HG02759 (cell line): ENCODE data around the gene SPECC1.
"Not testable (repeated sequence)": the region's sequence is repeated elsewhere in the genome, so short reads cannot be mapped to it uniquely, and the experiment has no call there.

ENCODE experiments used
- ATAC-seq: cut with Tn5 transposase; IDR thresholded peaks from one replicate; pipeline ENCODE4 v1.9.1; 2021; ENCODE audit warnings: mild to moderate bottlenecking, moderate library complexity; ENCODE audit not compliant: unreplicated experiment

Gene SPECC1

DNA sequence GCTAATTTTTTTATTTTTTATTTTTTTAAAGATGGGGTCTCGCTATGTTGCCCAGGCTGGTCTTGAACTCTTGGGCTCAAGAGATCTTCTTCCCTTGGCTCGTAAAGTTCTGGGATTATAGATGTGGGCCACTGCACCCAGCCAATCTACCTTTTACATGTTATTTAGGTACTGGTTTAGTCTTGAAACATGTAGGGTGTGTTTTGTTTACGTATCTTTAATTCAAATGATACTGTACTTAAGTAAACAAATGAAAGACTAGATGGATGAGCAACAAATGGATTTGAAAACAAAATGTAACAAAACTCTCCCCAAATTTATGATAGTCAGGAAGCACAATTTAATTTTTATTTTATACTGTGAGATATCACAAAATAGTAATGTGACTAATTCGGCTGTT lies 250.5 kb downstream of the SPECC1 start:
- no peak for ATAC-seq

DNA sequence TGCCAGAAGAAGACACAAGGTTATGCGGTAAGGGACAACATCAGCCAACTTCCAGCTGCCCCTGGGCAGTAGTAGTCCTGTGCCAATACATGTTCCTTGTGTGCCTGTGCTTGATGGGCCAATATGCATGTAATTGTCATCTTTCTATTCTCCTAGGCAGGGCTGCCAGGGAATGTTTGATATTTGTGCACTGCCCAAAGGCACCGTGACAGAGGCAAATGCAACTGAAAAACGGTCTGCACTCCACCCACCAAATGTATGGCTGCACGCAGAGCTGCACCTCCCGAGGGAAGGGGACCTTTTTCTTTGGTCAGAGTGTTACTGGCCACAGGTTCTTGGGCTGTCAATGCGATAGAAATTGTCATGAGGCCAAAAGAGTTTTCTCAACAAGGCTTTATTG lies 251.1 kb downstream of the SPECC1 start:
- no peak for ATAC-seq

DNA sequence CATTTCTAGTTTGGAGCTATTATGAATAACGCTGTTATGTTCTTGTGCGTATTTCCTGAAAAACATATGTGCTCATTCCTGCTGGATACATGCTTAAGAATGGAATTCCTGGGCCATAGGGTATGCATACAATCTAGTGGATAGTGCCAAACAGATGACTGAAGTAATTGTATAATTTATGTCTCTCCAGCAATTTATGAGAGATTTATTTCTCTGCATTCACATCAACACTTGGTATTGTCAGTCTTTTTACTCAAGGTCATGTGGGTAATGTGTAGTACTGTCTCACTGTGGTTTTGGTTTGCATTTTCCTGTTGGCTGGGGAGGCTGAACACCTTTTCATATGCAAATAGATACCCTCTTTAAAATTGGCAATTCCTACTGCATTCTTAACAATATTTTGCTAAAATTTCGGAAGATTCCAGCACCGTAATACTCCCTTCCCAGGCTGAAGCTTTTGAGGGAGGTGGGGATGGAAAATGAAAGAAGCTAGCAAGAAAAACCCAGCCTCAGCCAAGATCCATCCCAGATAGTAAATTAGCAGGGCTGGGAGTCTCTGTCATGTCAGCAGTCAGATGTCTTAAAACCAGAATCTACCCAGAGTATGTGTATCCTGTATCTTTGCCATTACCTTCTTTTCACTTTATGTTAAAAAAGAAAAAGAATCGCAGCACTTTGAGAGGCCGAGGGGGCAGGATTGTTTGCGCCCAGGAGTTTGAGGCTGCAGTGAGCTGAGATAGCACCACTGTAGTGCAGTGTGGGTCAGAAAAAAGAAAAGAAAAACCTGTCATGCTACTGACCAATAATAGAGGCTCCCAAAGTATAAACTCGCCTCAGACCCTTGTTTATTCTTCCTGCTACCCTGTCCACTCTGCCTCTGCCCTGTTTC lies 253.3 kb downstream of the SPECC1 start:
- ATAC-seq, result no peak

DNA sequence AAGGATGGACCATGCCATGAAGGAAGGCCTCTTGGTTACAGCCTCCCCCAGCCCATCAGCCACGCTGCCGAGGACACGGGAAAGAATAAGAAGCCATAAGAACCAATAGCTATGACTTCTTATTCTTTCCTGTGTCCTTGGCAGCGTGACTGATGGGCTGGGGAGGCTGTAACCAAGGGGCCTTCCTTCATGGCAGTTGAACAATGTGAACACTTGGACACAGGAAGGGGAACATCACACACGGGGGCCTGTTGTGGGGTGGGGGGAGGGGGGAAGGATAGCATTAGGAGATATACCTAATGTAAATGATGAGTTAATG lies 253.9 kb downstream of the SPECC1 start:
- not testable (repeated sequence) for ATAC-seq

DNA sequence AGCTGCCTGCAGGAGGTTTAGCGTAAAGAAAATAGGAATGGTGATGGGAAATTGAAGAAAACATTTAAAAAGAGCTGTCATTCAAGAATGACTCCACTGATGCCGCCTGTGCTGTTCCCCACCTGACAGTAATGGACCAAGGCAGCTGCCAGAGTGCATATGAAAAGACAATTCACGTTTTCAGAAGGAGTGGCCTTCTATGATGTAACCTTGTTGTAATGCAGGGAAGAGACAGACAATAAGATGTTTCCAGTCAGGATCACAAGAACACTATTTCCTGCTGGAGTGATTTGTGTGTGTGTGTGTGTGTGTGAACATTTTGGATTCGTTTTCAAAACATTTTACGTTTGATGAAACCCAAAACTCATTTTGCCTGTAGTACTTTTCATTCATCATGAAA lies 254.4 kb downstream of the SPECC1 start:
- no peak for ATAC-seq

DNA sequence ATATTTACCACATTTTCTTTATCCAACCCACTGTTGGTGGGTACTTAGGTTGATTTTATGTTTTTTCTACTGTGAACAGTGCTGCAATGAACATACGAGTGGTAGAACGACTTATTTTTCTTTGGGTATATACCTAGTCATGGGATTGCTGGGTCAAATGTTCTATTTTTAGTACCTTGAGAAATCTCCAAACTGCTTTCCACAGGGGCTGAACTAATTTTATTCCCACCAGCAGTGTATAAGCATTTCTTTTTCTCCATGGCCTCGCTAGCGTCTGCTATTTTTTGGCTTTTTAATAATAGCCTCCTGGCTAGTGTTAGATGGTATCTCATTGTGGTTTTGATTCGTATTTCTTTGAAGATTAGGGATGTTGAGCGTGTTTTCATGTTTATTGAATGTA lies 255.8 kb downstream of the SPECC1 start:
- no peak for ATAC-seq

DNA sequence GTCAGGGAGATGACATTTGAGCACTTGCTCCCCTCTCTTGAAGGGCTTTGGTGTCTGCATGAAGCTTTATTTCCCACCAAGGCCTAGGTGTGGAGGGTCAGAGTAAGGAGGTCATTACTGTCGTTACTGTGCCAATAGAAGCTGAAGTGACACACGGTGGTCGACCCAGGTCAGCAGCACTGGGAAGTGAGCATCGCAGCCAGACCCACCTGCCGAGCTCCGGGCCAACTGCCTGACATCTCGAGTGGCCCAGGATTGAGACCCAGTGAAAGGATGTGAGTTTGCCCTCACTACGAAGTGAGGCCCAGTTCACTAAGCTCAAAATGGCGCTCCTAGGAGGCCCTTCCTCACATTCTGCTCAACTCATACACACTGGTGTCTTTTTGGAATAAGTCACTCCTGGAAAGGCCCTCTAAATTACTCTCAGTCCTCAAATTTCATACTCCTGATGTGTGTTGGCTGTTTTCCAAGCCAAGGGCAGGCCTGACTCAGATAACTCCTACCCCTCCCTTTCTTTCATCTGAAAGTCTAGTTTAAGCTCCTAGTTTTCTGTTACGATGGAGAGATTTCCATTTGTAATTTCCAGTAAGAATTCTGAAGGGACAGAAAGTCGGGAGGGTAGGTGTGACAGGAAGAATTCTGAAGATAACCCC lies 257.8 kb downstream of the SPECC1 start:
- ATAC-seq, result no peak

DNA sequence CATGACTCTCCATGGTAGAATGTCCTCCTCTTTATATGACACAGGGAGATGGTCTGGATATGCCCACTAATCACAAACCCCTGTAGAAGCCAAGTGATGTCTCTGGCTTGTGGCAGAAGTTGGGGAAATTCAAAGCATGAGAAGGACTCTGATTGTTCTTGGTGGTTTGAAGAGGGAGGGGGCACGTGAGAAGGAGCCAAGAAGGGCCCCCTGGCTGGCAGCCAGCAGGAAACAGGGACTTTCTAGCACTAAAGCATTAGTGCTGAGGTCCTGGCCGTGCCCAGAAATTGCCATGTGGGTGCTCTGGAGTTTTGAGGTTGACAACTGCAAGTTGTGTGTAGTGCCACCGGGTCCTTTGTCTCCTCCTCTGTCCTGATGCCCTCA lies 258.3 kb downstream of the SPECC1 start:
- no peak for ATAC-seq

DNA sequence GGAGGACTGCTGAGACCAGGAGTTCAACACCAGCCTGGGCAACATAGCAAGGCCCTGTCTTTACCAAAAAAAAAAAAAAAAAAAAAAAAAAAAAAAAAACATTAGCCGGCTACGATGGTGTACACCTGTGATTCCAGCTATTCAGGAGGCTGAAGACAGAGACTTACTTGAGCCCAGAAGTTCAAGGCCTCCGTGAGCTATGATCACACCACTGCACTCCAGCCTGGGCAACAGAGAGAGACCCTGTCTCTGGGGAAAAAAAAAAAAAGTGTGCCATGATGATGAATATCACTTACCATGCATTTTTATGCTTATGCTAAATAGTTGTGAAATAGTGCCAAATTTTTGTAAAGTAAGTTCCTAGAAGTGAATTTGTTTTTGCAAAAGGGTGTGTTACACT lies 261.2 kb downstream of the SPECC1 start:
- no peak for ATAC-seq

DNA sequence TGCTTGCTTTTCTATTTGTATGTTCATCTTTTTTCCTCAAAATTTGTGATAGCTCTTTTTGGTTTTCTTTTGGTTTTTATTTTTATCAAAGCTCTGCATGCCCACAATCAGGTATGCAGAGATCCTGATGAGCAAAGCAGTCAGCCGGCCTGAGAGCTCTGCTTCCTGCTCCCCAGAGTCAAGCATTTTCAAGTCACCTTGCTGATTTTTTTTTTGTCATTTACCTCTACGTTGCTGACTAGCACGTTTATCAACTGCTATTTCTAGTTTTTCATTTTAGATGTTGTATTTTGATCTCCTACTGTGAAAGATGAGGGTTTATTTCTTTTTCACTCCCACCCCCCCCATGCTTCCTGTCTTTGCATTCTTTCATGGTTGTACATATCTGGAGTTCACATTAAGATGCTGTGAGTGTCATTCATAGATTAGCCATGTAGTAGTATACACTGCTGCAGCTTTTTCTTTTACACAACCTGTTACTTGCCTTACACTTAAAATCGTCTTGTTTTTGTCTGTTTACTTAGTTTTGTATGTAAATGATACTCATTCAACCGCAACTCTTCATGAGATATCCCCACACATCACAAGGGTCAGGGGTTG lies 262.0 kb downstream of the SPECC1 start:
- ATAC-seq, result no peak

DNA sequence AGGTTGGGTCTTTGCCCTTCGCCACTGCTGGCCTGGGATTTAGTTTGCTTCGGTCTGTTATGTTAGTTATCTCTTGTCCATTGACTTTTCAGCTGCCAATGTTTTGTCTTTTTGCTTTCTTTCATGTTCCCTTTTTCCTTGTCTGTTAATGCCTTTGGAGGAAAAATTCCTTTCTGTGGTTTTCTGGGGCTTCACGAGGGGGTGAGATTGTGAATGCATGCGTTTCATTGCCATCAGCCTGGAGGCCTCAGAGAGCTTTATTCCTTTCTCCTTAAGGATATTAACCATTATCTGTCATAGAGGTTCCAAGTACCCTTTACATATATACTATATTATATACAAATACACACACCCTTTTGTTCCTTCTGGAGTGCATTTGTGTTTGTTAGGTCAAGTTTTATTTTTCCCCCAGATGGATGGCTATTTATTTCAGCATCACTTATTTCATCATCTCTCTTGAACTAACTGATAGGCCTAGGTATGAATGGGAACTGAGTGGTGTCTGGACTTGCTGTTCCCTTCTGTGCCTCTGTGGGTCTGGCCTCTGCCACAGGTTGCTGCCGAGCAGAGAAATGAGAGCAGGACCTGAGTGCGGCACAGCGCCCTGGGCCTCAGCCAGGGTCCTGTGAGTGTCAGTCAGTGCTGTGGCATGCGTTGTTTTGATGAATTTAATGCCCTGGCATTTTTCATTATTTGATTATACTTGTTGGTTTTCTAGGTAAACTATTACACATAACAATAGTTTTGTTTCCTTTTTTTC lies 264.8 kb downstream of the SPECC1 start:
- no peak for ATAC-seq

DNA sequence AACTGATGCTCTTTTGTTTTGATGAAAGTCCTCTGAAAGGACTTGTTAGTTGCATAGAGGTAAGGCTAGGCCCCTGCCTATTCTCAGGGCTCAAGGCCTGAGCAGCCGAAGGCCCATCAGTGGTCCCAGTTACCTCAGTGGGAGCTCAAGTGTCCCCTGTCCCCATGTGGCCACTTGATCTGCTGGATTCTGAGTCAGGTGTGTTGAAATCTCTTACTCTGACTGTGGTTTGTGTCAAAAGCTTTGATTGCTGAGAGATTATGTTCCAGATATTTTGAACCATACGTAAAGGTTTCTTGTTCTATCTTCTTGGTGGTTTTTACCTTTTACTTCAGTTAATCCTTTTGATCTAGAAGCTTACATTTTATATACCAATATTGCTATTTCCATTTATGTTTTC lies 266.5 kb downstream of the SPECC1 start:
- ATAC-seq, result no peak

DNA sequence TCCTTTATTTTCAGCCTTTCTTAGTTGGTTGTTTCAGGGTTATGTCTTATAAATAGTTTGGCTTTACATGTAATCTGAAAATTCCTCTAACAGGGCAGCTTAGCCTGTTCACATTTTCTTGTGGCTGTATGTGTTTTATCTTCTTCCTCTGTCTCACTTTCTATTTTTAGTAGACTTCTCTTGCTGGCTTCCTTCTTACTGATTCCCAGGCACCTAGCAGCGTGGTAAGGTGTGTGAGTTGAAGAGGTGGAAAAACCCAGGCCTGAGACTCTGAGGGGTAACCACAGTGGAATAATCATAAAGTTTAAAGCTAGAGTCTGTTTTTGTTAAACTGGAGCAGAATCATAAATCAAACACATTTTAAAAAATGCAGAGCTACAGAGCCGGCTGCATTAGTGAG lies 267.3 kb downstream of the SPECC1 start:
- no peak for ATAC-seq

DNA sequence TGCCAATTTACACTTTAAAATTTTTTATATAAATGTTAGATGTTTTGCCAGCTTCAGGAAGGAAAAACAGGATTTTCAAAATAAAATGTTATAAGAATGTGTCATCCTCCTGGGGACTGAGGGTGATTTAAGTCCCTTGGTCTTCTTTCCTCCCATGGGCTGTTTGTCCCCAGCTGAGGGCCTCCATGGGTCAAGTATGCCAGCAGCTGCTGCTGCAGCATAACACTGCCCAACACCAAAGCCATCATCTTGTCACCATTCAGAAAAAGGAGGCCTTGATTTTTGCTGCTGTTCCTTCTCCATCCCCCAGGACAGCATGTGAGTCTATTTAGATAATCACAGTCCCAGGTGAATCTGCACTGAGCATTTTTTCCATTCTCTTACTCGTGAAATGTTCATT lies 269.6 kb downstream of the SPECC1 start:
- ATAC-seq, result no peak

DNA sequence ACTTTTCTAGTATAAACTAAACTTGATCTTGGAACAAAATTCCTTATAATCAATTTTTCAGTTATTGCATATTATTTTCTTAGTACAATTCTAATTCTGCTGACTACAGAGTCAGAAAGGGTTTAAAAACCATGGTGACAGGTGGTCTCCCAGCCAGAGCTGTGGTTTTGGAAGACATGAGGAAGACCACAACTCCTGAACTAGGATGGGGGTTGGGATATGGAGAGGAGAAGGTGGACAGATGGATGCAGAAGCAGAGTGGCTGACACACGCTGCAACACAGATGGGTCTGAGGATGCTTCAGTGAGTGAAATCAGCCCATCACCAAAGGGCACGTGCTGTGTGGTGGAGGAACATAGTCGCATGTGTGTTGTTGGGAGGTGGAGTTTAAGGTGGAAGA lies 270.5 kb downstream of the SPECC1 start:
- ATAC-seq, result no peak

DNA sequence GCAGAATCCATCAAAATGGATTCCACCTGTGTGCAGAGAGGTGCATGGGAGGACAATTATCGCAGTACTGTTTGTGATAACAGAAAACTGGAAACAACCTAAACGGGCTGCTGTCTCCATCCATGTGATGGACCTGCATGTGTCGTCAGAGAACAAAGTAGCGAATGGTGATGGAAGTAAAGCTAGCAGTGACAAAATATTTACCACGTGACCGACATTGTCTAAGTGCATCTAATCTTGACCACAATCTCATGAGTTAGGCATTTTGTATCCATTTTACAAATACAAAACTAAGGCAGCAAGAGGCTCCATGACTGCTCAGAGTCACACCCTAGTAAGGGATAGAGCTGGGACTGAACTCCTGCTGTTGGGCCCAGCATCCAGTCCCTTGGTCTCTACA lies 270.9 kb downstream of the SPECC1 start:
- no peak for ATAC-seq

DNA sequence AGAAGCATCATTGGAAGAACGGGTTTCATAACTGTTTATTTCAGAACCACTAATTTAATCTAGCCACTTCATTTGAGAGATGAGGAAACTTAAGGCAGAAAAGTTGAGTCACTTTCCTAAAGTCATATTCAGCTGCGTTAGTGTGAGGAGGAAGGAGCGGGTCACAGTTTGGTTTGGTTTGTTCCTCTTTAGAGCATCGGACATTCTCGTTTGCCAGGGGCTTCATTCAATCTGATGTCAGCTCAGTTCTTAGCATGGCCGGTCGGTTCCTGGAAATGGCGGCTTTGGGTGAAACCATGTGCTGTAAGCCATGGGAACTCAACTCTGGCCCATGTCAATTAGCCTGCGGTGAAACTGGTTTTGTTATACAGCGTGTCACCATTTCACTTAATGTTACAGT lies 271.7 kb downstream of the SPECC1 start:
- ATAC-seq, result no peak

DNA sequence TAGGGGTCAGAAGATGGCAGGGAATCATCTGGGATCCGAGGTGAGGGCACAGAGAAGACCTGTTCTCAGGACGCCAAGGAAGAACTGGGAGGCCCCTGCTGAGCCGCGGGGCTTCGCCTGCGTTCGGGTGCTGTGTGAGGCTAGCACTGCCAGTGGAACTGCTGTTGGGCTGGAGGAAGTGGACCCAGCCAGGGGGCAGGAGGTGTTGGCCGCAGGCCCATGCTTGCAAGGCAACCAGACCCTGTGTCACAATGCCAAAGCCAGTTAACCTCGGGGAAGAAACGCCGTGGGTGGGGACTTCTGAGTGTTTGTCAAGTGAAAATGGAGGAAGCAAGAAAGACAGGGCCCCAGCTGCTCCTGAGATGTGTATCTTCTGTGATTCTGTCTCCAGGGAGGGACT lies 272.7 kb downstream of the SPECC1 start:
- ATAC-seq, result no peak

DNA sequence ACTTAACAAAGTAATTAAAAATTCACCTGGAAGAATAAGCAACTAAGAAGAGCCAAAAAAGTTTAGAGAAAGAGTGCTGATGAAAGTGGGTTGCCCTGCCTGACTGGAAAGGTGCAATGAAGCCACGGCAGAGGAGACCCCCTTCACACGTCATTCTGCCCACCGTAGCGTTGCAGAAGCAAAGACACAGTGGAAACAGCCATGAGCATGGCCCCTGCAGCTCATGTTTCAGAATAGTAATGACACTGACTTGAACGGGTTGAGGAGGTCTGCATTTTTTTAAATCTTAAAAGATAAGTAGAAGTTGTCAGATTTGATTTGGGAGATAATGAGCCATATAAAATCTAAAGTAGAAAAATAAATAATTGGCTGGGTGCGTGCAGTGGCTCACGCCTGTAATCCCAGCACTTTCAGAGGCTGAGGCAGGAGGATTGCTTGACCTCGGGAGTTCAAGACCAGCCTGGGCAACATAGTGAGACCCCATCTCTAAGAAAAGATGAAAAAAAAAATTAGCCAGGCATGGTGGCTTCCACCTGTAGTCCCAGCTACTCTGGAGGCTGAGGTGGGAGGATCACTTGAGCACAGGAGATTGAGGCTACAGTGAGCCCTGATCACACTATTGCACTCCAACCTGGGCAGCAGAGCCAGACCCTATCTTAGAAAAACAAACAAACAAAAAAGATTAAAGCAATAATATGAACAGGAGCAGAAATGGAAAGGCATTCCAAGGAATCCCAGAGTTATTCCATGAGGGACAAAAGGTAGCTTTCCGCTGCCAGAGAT lies 273.6 kb downstream of the SPECC1 start:
- ATAC-seq, result no peak

DNA sequence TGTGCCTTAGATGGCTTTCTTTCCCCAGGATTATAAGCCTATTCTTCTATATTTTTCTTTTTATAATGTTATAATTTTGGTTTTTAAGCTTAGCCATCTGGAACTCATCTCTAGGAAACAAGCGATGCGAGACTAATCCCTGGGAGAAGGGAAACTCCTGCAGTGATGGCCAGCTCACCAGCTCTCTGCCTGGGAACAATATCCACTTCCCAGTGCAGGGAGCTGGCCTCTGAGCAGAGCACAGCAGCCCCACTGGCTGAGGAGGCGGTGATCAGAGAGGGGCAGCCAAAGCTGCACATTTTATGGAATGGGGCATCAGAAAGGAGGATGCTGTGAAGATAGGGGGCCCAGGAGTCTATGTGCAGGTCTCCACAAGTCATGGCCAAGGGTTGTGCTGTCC lies 274.9 kb downstream of the SPECC1 start:
- no peak for ATAC-seq
